WTC11 (cell line): ENCODE results near the gene MALT1. TPM values are rescaled to one million over a fixed set of nuclear protein-coding genes. Genes with fewer than 3 reads are reported as not detected.

Experiments
- ATAC-seq: fragments of 200-7000 bp; cut with Tn5 transposase; 2 replicates; pipeline ENCODE4 v1.10.0; 2021; ENCODE audit warnings: mild to moderate bottlenecking, moderate library complexity
- CTCF ChIA-PET: fragments of 300-600 bp; sonication (Branson Sonifier 250); formaldehyde crosslinking; loops from one replicate; lab custom pipeline; 2021; ENCODE audit warnings: antibody characterized with exemption; lab: Charles Lee
- POLR2A ChIA-PET: fragments of 350-600 bp; sonication (Branson Sonifier 250); formaldehyde crosslinking; loops from one replicate; lab custom pipeline; 2021; ENCODE audit warnings: antibody characterized with exemption; lab: Charles Lee
- DNase-seq: peaks from one replicate; pipeline ENCODE4 v3.0.0; 2021; ENCODE audit warnings: low spot score
- H3K27ac Mint-ChIP-seq: 2 replicates; pipeline ENCODE4 v1.8.0; 2021; ENCODE audit warnings: mixed read lengths
- H3K27me3 Mint-ChIP-seq: 2 replicates; pipeline ENCODE4 v1.8.0; 2021; ENCODE audit warnings: low read depth, mild to moderate bottlenecking, moderate library complexity, mixed read lengths
- H3K36me3 Mint-ChIP-seq: 2 replicates; pipeline ENCODE4 v1.8.0; 2021; ENCODE audit warnings: mixed read lengths
- H3K4me1 Mint-ChIP-seq: 2 replicates; pipeline ENCODE4 v1.8.0; 2022; ENCODE audit warnings: mixed read lengths
- H3K4me3 Mint-ChIP-seq: 2 replicates; pipeline ENCODE4 v1.8.0; 2021; ENCODE audit warnings: mild to moderate bottlenecking, moderate library complexity, mixed read lengths
- H3K9me3 Mint-ChIP-seq: 2 replicates; pipeline ENCODE4 v1.8.0; 2021; ENCODE audit warnings: mixed read lengths
- ESRRA ChIP-seq: sonication (generic); formaldehyde crosslinking; IDR thresholded peaks from 2 replicates; pipeline ENCODE4 v1.8.1; 2022; ENCODE audit warnings: mild to moderate bottlenecking, missing genetic modification reagents, borderline replicate concordance
- ETV6 ChIP-seq: sonication (generic); formaldehyde crosslinking; IDR thresholded peaks from 2 replicates; pipeline ENCODE4 v1.8.1; 2022; ENCODE audit warnings: mild to moderate bottlenecking, missing genetic modification reagents
- HMGA2 ChIP-seq: fragments of 250-450 bp; sonication (Bioruptor Pico); IDR thresholded peaks from 2 replicates; pipeline ENCODE4 v1.4.0; 2021; ENCODE audit warnings: mild to moderate bottlenecking, moderate library complexity
- NFE2L1 ChIP-seq: sonication (generic); formaldehyde crosslinking; IDR thresholded peaks from 2 replicates; pipeline ENCODE4 v1.8.1; 2023; ENCODE audit warnings: missing genetic modification reagents
- TEAD1 ChIP-seq: sonication (generic); formaldehyde crosslinking; IDR thresholded peaks from 2 replicates; pipeline ENCODE4 v1.8.0; 2022; ENCODE audit warnings: mild to moderate bottlenecking, missing genetic modification reagents
- TEAD4 ChIP-seq: sonication (generic); formaldehyde crosslinking; IDR thresholded peaks from 2 replicates; pipeline ENCODE4 v1.8.0; 2022; ENCODE audit warnings: mild to moderate bottlenecking, missing genetic modification reagents
- ZNF671 ChIP-seq: fragments of 250-450 bp; sonication (Bioruptor Pico); IDR thresholded peaks from 2 replicates; pipeline ENCODE4 v1.8.0; 2021; ENCODE audit warnings: mild to moderate bottlenecking
- total RNA-seq: library from RNA; stranded (reverse); gene quantifications from 3 replicates; pipeline ENCODE4 v1.2.3, GENCODE V29; 2021
- TF ChIP-seq, protein P1 (sequence below): sonication (generic); formaldehyde crosslinking; IDR thresholded peaks from 2 replicates; pipeline ENCODE4 v1.8.1; 2022; ENCODE audit warnings: mild to moderate bottlenecking, missing genetic modification reagents, moderate library complexity, borderline replicate concordance
- TF ChIP-seq, protein P2 (sequence below): sonication (generic); formaldehyde crosslinking; IDR thresholded peaks from 2 replicates; pipeline ENCODE4 v1.8.0; 2023; ENCODE audit warnings: mild to moderate bottlenecking, missing genetic modification reagents
- TF ChIP-seq, protein P3 (sequence below): sonication (generic); formaldehyde crosslinking; IDR thresholded peaks from 2 replicates; pipeline ENCODE4 v1.8.1; 2023; ENCODE audit warnings: mild to moderate bottlenecking, missing genetic modification reagents, moderate library complexity
- TF ChIP-seq, protein P4 (sequence below): fragments of 250-450 bp; sonication (Bioruptor Pico); conservative IDR thresholded peaks from 2 replicates; pipeline ENCODE4 v1.9.0; 2021; ENCODE audit warnings: mild to moderate bottlenecking
- TF ChIP-seq, protein P5 (sequence below): fragments of 250-450 bp; sonication (Bioruptor Pico); IDR thresholded peaks from 2 replicates; pipeline ENCODE4 v2.1.2; 2022; ENCODE audit warnings: mild to moderate bottlenecking, moderate library complexity
- TF ChIP-seq, protein P6 (sequence below): sonication (generic); formaldehyde crosslinking; IDR thresholded peaks from 2 replicates; pipeline ENCODE4 v1.8.1; 2023; ENCODE audit warnings: mild to moderate bottlenecking, missing genetic modification reagents
- TF ChIP-seq, protein P7 (sequence below): sonication (generic); formaldehyde crosslinking; IDR thresholded peaks from 2 replicates; pipeline ENCODE4 v1.8.0; 2022; ENCODE audit warnings: missing genetic modification reagents
- TF ChIP-seq, protein P8 (sequence below): fragments of 250-450 bp; sonication (Bioruptor Pico); IDR thresholded peaks from 2 replicates; pipeline ENCODE4 v1.9.0; 2021; ENCODE audit warnings: mild to moderate bottlenecking

The MALT1 gene
- total RNA-seq, 1 experiment from 2014 or later = 13.2 TPM

DNA sequence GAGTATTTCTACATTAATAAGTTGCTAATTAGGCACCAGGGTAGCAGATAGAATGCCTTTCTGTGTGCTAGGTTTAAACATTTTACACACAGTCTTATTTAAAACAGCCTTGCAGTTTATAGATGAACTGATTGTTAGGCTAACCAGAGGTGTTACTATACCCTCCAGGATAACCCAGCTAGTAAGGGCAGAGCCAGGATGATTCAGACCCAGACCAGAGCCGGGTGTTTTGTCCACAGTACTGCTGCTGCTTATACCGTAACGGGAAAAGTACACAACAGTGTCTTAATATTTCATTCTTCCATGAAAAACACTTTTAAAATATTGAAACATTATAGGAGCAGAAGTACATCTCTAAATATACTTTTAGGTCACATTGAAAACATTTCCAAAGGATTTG is 82.7 kb downstream of the MALT1 start:
- H3K4me1 Mint-ChIP-seq = peaks cover 5% of the 10 kb centered on the region
- CTCF ChIA-PET = interaction anchor here (1.2 to 4.5 kb wide), 3 partner anchors 10 to 317 kb away, joined by 6 to 29 read pairs (median 6); no protein-coding TSS in a partner anchor

More for the DNA sequence above, 82.7 kb downstream of the MALT1 start:
- Mint-ChIP-seq H3K9me3 (peaks cover under 1% of the 10 kb centered on the region; the same call in 1 of the 2 replicates), H3K27me3 (no peaks in the 10 kb centered on the region), H3K4me3 (no peak overlapping the region), H3K27ac (no peak overlapping the region), H3K36me3 (peaks cover 9% of the 10 kb centered on the region)
- TF ChIP-seq, protein P1, sequence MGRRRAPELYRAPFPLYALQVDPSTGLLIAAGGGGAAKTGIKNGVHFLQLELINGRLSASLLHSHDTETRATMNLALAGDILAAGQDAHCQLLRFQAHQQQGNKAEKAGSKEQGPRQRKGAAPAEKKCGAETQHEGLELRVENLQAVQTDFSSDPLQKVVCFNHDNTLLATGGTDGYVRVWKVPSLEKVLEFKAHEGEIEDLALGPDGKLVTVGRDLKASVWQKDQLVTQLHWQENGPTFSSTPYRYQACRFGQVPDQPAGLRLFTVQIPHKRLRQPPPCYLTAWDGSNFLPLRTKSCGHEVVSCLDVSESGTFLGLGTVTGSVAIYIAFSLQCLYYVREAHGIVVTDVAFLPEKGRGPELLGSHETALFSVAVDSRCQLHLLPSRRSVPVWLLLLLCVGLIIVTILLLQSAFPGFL (CRISPR knock-in tag) = no peak
- TF ChIP-seq NFE2L1 (CRISPR knock-in tag) (no peak), ESRRA (CRISPR knock-in tag) (no peak), ZNF671 (CRISPR knock-in tag) (no peak), TEAD1 (no peak), HMGA2 (CRISPR knock-in tag) (no peak), ETV6 (no peak), TEAD4 (CRISPR knock-in tag) (no peak)
- TF ChIP-seq, protein P2, sequence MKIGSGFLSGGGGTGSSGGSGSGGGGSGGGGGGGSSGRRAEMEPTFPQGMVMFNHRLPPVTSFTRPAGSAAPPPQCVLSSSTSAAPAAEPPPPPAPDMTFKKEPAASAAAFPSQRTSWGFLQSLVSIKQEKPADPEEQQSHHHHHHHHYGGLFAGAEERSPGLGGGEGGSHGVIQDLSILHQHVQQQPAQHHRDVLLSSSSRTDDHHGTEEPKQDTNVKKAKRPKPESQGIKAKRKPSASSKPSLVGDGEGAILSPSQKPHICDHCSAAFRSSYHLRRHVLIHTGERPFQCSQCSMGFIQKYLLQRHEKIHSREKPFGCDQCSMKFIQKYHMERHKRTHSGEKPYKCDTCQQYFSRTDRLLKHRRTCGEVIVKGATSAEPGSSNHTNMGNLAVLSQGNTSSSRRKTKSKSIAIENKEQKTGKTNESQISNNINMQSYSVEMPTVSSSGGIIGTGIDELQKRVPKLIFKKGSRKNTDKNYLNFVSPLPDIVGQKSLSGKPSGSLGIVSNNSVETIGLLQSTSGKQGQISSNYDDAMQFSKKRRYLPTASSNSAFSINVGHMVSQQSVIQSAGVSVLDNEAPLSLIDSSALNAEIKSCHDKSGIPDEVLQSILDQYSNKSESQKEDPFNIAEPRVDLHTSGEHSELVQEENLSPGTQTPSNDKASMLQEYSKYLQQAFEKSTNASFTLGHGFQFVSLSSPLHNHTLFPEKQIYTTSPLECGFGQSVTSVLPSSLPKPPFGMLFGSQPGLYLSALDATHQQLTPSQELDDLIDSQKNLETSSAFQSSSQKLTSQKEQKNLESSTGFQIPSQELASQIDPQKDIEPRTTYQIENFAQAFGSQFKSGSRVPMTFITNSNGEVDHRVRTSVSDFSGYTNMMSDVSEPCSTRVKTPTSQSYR = no peak
- TF ChIP-seq, protein P3, sequence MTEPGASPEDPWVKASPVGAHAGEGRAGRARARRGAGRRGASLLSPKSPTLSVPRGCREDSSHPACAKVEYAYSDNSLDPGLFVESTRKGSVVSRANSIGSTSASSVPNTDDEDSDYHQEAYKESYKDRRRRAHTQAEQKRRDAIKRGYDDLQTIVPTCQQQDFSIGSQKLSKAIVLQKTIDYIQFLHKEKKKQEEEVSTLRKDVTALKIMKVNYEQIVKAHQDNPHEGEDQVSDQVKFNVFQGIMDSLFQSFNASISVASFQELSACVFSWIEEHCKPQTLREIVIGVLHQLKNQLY = no peak
- TF ChIP-seq, protein P4, sequence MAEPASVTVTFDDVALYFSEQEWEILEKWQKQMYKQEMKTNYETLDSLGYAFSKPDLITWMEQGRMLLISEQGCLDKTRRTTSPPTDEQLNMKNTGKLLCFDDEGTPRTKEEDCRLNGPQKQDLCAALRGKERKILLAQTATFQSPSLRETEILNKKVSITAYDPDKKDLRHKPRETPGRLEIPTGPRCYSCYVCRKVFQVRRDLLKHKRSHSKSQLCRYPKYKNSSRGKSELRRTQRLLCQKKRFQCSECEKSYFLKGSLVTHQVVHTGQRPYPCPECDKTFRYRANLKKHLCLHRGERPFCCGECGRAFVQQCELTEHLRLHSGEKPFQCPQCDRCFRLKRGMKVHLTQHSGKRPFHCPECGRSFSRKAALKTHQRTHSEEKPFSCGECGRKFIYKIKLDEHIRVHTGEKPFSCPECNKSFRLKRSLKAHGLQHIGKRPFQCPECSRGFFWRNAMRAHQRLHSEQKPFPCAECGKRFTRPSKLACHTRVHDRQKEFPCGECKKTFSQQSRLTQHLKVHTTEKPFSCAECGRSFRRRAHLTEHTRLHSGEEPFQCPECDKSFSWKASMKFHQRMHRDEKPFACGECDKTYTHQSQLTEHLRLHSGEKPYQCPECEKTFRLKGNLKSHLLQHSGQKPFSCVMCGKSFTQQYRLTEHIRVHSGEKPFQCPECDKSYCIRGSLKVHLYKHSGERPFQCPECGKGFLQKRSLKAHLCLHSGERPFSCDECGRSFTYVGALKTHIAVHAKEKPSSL (CRISPR knock-in tag) = no peak
- TF ChIP-seq, protein P5, sequence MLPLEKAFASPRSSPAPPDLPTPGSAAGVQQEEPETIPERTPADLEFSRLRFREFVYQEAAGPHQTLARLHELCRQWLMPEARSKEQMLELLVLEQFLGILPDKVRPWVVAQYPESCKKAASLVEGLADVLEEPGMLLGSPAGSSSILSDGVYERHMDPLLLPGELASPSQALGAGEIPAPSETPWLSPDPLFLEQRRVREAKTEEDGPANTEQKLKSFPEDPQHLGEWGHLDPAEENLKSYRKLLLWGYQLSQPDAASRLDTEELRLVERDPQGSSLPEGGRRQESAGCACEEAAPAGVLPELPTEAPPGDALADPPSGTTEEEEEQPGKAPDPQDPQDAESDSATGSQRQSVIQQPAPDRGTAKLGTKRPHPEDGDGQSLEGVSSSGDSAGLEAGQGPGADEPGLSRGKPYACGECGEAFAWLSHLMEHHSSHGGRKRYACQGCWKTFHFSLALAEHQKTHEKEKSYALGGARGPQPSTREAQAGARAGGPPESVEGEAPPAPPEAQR (CRISPR knock-in tag) = no peak
- TF ChIP-seq, protein P6, sequence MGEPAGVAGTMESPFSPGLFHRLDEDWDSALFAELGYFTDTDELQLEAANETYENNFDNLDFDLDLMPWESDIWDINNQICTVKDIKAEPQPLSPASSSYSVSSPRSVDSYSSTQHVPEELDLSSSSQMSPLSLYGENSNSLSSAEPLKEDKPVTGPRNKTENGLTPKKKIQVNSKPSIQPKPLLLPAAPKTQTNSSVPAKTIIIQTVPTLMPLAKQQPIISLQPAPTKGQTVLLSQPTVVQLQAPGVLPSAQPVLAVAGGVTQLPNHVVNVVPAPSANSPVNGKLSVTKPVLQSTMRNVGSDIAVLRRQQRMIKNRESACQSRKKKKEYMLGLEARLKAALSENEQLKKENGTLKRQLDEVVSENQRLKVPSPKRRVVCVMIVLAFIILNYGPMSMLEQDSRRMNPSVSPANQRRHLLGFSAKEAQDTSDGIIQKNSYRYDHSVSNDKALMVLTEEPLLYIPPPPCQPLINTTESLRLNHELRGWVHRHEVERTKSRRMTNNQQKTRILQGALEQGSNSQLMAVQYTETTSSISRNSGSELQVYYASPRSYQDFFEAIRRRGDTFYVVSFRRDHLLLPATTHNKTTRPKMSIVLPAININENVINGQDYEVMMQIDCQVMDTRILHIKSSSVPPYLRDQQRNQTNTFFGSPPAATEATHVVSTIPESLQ (CRISPR knock-in tag) = no peak
- TF ChIP-seq, protein P7, sequence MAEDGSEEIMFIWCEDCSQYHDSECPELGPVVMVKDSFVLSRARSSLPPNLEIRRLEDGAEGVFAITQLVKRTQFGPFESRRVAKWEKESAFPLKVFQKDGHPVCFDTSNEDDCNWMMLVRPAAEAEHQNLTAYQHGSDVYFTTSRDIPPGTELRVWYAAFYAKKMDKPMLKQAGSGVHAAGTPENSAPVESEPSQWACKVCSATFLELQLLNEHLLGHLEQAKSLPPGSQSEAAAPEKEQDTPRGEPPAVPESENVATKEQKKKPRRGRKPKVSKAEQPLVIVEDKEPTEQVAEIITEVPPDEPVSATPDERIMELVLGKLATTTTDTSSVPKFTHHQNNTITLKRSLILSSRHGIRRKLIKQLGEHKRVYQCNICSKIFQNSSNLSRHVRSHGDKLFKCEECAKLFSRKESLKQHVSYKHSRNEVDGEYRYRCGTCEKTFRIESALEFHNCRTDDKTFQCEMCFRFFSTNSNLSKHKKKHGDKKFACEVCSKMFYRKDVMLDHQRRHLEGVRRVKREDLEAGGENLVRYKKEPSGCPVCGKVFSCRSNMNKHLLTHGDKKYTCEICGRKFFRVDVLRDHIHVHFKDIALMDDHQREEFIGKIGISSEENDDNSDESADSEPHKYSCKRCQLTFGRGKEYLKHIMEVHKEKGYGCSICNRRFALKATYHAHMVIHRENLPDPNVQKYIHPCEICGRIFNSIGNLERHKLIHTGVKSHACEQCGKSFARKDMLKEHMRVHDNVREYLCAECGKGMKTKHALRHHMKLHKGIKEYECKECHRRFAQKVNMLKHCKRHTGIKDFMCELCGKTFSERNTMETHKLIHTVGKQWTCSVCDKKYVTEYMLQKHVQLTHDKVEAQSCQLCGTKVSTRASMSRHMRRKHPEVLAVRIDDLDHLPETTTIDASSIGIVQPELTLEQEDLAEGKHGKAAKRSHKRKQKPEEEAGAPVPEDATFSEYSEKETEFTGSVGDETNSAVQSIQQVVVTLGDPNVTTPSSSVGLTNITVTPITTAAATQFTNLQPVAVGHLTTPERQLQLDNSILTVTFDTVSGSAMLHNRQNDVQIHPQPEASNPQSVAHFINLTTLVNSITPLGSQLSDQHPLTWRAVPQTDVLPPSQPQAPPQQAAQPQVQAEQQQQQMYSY (CRISPR knock-in tag) = no peak
- TF ChIP-seq, protein P8, sequence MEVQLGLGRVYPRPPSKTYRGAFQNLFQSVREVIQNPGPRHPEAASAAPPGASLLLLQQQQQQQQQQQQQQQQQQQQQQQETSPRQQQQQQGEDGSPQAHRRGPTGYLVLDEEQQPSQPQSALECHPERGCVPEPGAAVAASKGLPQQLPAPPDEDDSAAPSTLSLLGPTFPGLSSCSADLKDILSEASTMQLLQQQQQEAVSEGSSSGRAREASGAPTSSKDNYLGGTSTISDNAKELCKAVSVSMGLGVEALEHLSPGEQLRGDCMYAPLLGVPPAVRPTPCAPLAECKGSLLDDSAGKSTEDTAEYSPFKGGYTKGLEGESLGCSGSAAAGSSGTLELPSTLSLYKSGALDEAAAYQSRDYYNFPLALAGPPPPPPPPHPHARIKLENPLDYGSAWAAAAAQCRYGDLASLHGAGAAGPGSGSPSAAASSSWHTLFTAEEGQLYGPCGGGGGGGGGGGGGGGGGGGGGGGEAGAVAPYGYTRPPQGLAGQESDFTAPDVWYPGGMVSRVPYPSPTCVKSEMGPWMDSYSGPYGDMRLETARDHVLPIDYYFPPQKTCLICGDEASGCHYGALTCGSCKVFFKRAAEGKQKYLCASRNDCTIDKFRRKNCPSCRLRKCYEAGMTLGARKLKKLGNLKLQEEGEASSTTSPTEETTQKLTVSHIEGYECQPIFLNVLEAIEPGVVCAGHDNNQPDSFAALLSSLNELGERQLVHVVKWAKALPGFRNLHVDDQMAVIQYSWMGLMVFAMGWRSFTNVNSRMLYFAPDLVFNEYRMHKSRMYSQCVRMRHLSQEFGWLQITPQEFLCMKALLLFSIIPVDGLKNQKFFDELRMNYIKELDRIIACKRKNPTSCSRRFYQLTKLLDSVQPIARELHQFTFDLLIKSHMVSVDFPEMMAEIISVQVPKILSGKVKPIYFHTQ (CRISPR knock-in tag) = no peak
- DNase-seq (no peak), ATAC-seq (no peak)
- POLR2A ChIA-PET = no interaction called here
